ENCODE results near the gene MYRFL.
"Not testable (repeated sequence)": the region's sequence is repeated elsewhere in the genome, so short reads cannot be mapped to it uniquely, and the experiment has no call there.

MYRFL gene

GRCh38 chr12:69824966-69825560, at the start of gene MYRFL:
TSS of gene MYRFL (plus strand) at chr12:69825227. CDS start at chr12:69825518, 291 bp downstream.
- DNase-seq (ENCODE audit: low read depth in 3 of 3): no peak

- peak in 1 of 3 experiments; percentile 2 for DNase-seq (ENCODE audit: low read depth in 3 of 3)
These were observed 45.1 kb upstream of the MYRFL start for GRCh38 chr12:69779928-69780327.

- DNase-seq (ENCODE audit: low read depth in 3 of 3): no peak
These were observed 41.7 kb upstream of the MYRFL start for GRCh38 chr12:69783365-69783764.

- DNase-seq (ENCODE audit: low read depth in 3 of 3): no peak
These were observed 35.7 kb upstream of the MYRFL start for GRCh38 chr12:69789351-69789750.

- DNase-seq (ENCODE audit: low read depth in 3 of 3): no peak
These were observed 32.5 kb upstream of the MYRFL start for GRCh38 chr12:69792533-69792932.

GRCh38 chr12:69807101-69807897, 17.7 kb upstream of the MYRFL start:
- DNase-seq (ENCODE audit: low read depth in 3 of 3): not testable (repeated sequence)

GRCh38 chr12:69810870-69811498, 14.0 kb upstream of the MYRFL start:
- no peak for DNase-seq (ENCODE audit: low read depth in 3 of 3)

- no peak for DNase-seq (ENCODE audit: low read depth in 3 of 3)
These were observed 8.9 kb upstream of the MYRFL start for GRCh38 chr12:69816082-69816481.

GRCh38 chr12:69821032-69821455, 4.0 kb upstream of the MYRFL start:
- no peak for DNase-seq (ENCODE audit: low read depth in 3 of 3)

GRCh38 chr12:69821456-69822159, 3.4 kb upstream of the MYRFL start:
- no peak for DNase-seq (ENCODE audit: low read depth in 3 of 3)

- DNase-seq (ENCODE audit: low read depth in 3 of 3): no peak
These were observed 2.7 kb upstream of the MYRFL start for GRCh38 chr12:69822201-69822860.

- DNase-seq (ENCODE audit: low read depth in 3 of 3): no peak
These were observed 999 bp upstream of the MYRFL start for GRCh38 chr12:69824028-69824427.

- DNase-seq (ENCODE audit: low read depth in 3 of 3): no peak
These were observed 3.9 kb downstream of the MYRFL start for GRCh38 chr12:69828897-69829296.

- no peak for DNase-seq (ENCODE audit: low read depth in 3 of 3)
These were observed 8.7 kb downstream of the MYRFL start for GRCh38 chr12:69833696-69834095.

- DNase-seq (ENCODE audit: low read depth in 3 of 3): no peak
These were observed 9.1 kb downstream of the MYRFL start for GRCh38 chr12:69834147-69834546.

GRCh38 chr12:69834576-69834975, 9.5 kb downstream of the MYRFL start:
- no peak for DNase-seq (ENCODE audit: low read depth in 3 of 3)

- no peak for DNase-seq (ENCODE audit: low read depth in 3 of 3)
These were observed 10.1 kb downstream of the MYRFL start for GRCh38 chr12:69835081-69835480.

- DNase-seq (ENCODE audit: low read depth in 3 of 3): no peak
These were observed 11.0 kb downstream of the MYRFL start for GRCh38 chr12:69836015-69836414.

GRCh38 chr12:69837191-69837590, 12.2 kb downstream of the MYRFL start:
- DNase-seq (ENCODE audit: low read depth in 3 of 3): no peak

- no peak for DNase-seq (ENCODE audit: low read depth in 3 of 3)
These were observed 12.8 kb downstream of the MYRFL start for GRCh38 chr12:69837657-69838415.

GRCh38 chr12:69840727-69841126, 15.7 kb downstream of the MYRFL start:
- DNase-seq (ENCODE audit: low read depth in 3 of 3): no peak

Data from stimulated activated CD4-positive, alpha-beta T cell treated with anti-CD3 and anti-CD28 coated beads, TNF-alpha, amount 100 ng/mL, for 24 hours (primary cell).